Smooth muscle cell (in vitro differentiated cells): ENCODE measurements around the gene CARD11. TPM values are rescaled to one million over a fixed set of nuclear protein-coding genes. Genes with fewer than 3 reads are reported as not detected.

Experiments
- DNase-seq: peaks from one replicate; lab custom pipeline; 2025; ENCODE audit not compliant: unreplicated experiment; lab: John Stamatoyannopoulos, UW
- H2AFZ ChIP-seq: fragments of 200-600 bp; sonication (generic); 2 replicates; pipeline ENCODE4 v1.6.0; 2016; ENCODE audit warnings: antibody characterized with exemption, low read depth, mild to moderate bottlenecking
- H3F3A ChIP-seq: fragments of 200-600 bp; sonication (generic); 2 replicates; pipeline ENCODE4 v1.6.0; 2017; ENCODE audit warnings: antibody characterized with exemption, low read depth
- H3K27ac ChIP-seq: fragments of 200-600 bp; sonication (generic); 2 replicates; pipeline ENCODE4 v1.5.1; 2016; ENCODE audit warnings: low read depth, mild to moderate bottlenecking
- H3K27me3 ChIP-seq: fragments of 200-600 bp; sonication (generic); 2 replicates; pipeline ENCODE4 v1.6.1; 2016; ENCODE audit warnings: low read depth, mild to moderate bottlenecking
- H3K36me3 ChIP-seq: fragments of 200-600 bp; sonication (generic); 2 replicates; pipeline ENCODE4 v1.5.1; 2016; ENCODE audit warnings: low read depth
- H3K4me1 ChIP-seq: fragments of 200-600 bp; sonication (generic); 2 replicates; pipeline ENCODE4 v1.5.1; 2016; ENCODE audit warnings: low read depth
- H3K4me2 ChIP-seq: fragments of 200-600 bp; sonication (generic); 2 replicates; pipeline ENCODE4 v1.6.0; 2016; ENCODE audit warnings: mild to moderate bottlenecking
- H3K4me3 ChIP-seq: fragments of 200-600 bp; sonication (generic); 2 replicates; pipeline ENCODE4 v1.5.1; 2016; ENCODE audit warnings: mild to moderate bottlenecking
- H3K79me2 ChIP-seq: fragments of 200-600 bp; sonication (generic); 2 replicates; pipeline ENCODE4 v1.6.0; 2016; ENCODE audit warnings: low read depth, mild to moderate bottlenecking
- H3K9ac ChIP-seq: fragments of 200-600 bp; sonication (generic); 2 replicates; pipeline ENCODE4 v1.6.0; 2016; ENCODE audit warnings: low read depth
- H3K9me3 ChIP-seq: fragments of 200-600 bp; sonication (generic); replicated peaks from 2 replicates; pipeline ENCODE4 v1.5.1; 2016; ENCODE audit warnings: low read depth
- H4K20me1 ChIP-seq: fragments of 200-600 bp; sonication (generic); 2 replicates; pipeline ENCODE4 v1.6.0; 2016; ENCODE audit warnings: low read depth
- CTCF ChIP-seq: fragments of 200-600 bp; sonication (generic); IDR thresholded peaks from 2 replicates; pipeline ENCODE4 v1.5.1; 2017; ENCODE audit warnings: borderline replicate concordance, mild to moderate bottlenecking, antibody characterized with exemption; ENCODE audit not compliant: insufficient read depth, poor library complexity, severe bottlenecking
- WGBS: methylation state at CpG from one replicate; pipeline ENCODE4 v1.1.7; 2016; ENCODE audit warnings: low lambda C conversion rate; 5-methylcytosine and 5-hydroxymethylcytosine counted together
- polyA plus RNA-seq: library from polyadenylated mRNA; unstranded; fragments of >200 nt; fragmentation: Nextera tagmentation; extraction: Ambion mirVana; gene quantifications from 2 replicates; pipeline ENCODE4 v1.2.1, GENCODE V29; 2016
- total RNA-seq: library from RNA; depleted of rRNA; stranded (reverse); fragments of >200 nt; gene quantifications from 2 replicates; pipeline ENCODE4 v1.2.3, GENCODE V29; 2014

The CARD11 gene
- total and polyA plus RNA-seq, 2 experiments from 2014 or later: 1.3 to 2.4 TPM

GRCh38 chr7:2972835-2973161 lies 70.9 kb downstream of the CARD11 start:
- WGBS: over 99% methylated on average over 10 of the region's 10 CpGs
- Histone ChIP-seq H4K20me1 (no peaks in the 10 kb centered on the region), H2AFZ (no peak overlapping the region), H3K9me3 (no peaks in the 10 kb centered on the region), H3K79me2 (no peaks in the 10 kb centered on the region), H3K4me2 (no peak overlapping the region), H3K27ac (no peak overlapping the region), H3K4me1 (no peaks in the 10 kb centered on the region), H3K36me3 (no peaks in the 10 kb centered on the region), H3K27me3 (no peaks in the 10 kb centered on the region), H3K4me3 (no peak overlapping the region), H3F3A (no peaks in the 10 kb centered on the region), H3K9ac (no peak overlapping the region)
- no peak for TF ChIP-seq CTCF
- DNase-seq: no peak

- no peak overlapping the region for H3K9ac ChIP-seq
- H3K4me1 ChIP-seq: no peaks in the 10 kb centered on the region
- no peak overlapping the region for H2AFZ ChIP-seq
- TF ChIP-seq CTCF: no peak
- no peak overlapping the region for H3K4me3 ChIP-seq
- no peaks in the 10 kb centered on the region for H4K20me1 ChIP-seq
- H3K4me2 ChIP-seq: no peak overlapping the region
- no peaks in the 10 kb centered on the region for H3K9me3 ChIP-seq
- no peaks in the 10 kb centered on the region for H3K27me3 ChIP-seq
- no peaks in the 10 kb centered on the region for H3K79me2 ChIP-seq
- no peaks in the 10 kb centered on the region for H3F3A ChIP-seq
- DNase-seq: no peak
- H3K27ac ChIP-seq: no peak overlapping the region
- 91% methylated on average over 7 of the region's 7 CpGs for WGBS
- H3K36me3 ChIP-seq: no peaks in the 10 kb centered on the region
Observed at GRCh38 chr7:2971914-2972834, 71.5 kb downstream of the CARD11 start.

- Histone ChIP-seq H3K79me2 (no peaks in the 10 kb centered on the region), H3K9me3 (no peaks in the 10 kb centered on the region), H3K4me2 (no peak overlapping the region), H3F3A (no peaks in the 10 kb centered on the region), H3K36me3 (no peaks in the 10 kb centered on the region), H3K27ac (no peak overlapping the region), H3K9ac (no peak overlapping the region), H3K27me3 (no peaks in the 10 kb centered on the region), H2AFZ (no peak overlapping the region), H3K4me3 (no peak overlapping the region), H3K4me1 (no peaks in the 10 kb centered on the region), H4K20me1 (no peaks in the 10 kb centered on the region)
- TF ChIP-seq CTCF: no peak
- DNase-seq: no peak
- WGBS: 95% methylated on average over 11 of the region's 11 CpGs
Observed at GRCh38 chr7:2970861-2971260, 72.8 kb downstream of the CARD11 start.

GRCh38 chr7:2970307-2970664 lies 73.4 kb downstream of the CARD11 start:
- no peaks in the 10 kb centered on the region for H4K20me1 ChIP-seq
- no peak overlapping the region for H2AFZ ChIP-seq
- no peaks in the 10 kb centered on the region for H3K9me3 ChIP-seq
- H3K4me1 ChIP-seq: no peaks in the 10 kb centered on the region
- H3K9ac ChIP-seq: no peak overlapping the region
- H3K36me3 ChIP-seq: no peaks in the 10 kb centered on the region
- H3K27me3 ChIP-seq: no peaks in the 10 kb centered on the region
- WGBS: 77% methylated on average over 4 of the region's 4 CpGs
- H3K79me2 ChIP-seq: no peaks in the 10 kb centered on the region
- no peaks in the 10 kb centered on the region for H3F3A ChIP-seq
- TF ChIP-seq CTCF: no peak
- no peak overlapping the region for H3K4me3 ChIP-seq
- H3K27ac ChIP-seq: no peak overlapping the region
- no peak for DNase-seq
- H3K4me2 ChIP-seq: no peak overlapping the region
